GM21576 (cell line): ENCODE measurements around the gene NDOR1.
A peak's percentile ranks its signal among the peaks of the same experiment; 100 is the strongest.

Source experiments
- ATAC-seq: cut with Tn5 transposase; IDR thresholded peaks from one replicate; pipeline ENCODE4 v1.9.1; 2021; ENCODE audit warnings: mild to moderate bottlenecking, moderate library complexity; ENCODE audit not compliant: unreplicated experiment

NDOR1 gene

DNA sequence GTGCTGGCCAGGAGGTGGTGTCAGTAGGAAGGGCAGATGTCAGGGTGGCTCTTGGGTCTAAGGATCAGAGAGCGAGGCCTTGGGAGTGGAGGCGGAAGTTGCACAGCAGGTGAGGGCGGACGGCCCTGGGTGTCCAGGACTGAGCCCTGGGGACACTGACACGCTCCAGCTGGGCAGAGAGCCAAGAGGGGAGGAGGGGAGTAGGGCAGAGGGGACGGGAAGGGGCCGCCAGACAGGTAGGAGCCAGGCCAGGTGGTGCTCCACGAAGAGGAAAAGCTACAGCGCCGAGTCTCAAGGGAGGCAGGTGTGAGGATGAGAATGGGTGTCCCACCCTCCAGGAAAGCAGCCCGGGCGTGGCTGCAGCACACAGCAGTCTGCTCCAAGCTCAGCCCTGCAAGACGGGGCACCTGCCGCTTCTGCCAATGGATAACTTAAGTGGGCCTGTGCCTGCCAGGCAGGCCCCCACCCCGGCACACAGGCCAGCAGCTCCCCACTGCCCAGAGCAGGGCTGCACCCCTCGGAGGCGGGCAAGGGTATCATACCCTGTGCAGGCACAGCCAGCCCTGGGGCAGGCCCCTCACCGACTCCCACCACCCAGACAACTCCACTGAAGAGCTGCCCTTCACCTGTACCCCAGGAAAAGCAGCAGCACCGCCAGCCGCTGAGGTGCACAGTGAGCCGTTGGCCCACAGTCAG lies 9.8 kb upstream of the NDOR1 start:
- ATAC-seq, result no peak

DNA sequence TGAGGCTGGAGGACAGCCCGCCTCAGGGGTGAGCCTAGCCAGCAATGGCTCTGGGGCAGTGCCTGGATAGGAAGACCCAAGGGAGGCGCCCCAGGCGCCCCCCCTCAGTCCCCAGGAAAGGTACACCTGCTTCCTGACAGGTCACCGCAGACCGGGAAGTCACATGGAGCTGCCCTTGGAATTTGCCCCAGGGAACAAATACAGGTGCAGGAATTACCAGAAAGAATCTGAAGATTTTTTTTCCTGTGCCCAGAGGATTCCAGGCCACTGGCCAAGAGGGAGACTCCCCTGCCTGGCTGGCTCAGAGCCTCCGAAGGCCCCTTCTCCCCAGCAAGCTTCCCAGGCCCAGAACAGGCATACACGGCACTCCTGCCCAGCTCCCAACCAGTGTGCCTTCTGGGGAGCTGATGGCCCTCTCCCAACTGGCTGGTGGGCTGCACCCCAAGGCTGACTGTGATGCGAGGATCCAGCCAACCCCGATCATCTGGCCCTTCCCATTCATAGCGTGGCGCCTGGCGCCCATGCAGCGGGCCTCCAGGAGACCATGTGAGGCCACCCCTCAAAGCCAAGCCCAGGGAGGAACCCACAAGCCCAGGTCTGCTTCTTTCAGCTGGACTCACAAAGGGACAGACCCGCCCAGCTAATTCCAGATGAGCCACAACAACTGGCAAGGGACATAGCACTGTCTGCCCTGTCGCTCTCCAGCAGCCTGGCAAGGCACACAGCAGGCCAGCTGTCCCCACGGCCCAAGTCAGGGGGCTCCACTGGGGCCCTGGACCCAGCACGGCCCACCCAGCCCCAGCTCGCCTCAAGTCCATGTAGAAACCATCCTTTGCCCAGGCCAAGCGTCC lies 7.2 kb upstream of the NDOR1 start:
- ATAC-seq, result no peak

- no peak for ATAC-seq
Measured at GRCh38 chr9:137198902-137199283, 6.6 kb upstream of the NDOR1 start.

GRCh38 chr9:137199411-137200121 lies 5.9 kb upstream of the NDOR1 start:
- no peak for ATAC-seq

DNA sequence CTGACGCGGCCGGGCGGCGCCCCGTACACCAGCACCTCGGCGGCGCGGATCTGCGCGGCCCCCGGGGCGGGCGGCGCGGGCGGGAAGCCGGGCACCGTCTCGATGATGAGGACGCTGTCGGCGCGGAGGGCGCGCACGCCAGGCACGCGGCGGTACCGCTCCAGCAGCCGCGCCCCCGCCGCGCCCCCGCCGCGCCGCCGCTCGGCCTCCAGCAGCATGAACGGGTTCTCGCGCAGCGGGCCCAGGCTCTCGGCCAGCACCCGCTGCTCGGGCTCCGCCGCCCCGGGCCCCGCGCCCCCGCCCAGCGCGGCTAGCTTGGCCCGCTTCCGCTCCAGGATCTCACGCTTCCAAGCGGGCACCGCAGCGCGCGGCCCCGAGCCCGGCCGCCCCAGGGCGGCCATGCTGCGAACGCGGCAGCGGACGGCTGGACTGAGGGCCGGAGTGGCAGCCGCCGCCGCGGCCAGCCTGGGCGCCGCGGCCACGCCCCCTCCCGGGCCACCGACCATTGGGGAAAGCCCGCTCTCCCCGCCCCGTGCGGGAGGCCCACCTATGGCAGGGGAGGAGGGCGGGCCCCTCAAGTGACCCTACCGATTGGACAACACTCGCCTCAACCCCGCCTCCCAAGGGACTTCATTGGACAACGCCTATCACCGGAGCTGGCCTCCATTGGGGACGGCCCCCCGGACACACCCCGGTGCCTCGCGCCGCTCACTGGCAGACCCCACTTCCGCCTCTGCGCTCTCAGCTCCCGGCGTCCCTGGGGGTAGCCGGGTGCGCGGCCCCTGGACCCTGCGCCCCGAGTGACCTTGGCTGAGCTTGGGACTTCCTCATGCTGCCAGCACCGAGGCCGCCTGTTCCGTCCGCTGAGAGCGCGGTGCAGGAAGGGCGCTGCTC lies 4.9 kb upstream of the NDOR1 start, which contains the start of gene TPRN:
Gene TPRN, minus strand, starts transcription at position 431 of the 894 bp plus-strand sequence. Its CDS starts 30 bp downstream, at position 401.
- peak; percentile 91 for ATAC-seq

DNA sequence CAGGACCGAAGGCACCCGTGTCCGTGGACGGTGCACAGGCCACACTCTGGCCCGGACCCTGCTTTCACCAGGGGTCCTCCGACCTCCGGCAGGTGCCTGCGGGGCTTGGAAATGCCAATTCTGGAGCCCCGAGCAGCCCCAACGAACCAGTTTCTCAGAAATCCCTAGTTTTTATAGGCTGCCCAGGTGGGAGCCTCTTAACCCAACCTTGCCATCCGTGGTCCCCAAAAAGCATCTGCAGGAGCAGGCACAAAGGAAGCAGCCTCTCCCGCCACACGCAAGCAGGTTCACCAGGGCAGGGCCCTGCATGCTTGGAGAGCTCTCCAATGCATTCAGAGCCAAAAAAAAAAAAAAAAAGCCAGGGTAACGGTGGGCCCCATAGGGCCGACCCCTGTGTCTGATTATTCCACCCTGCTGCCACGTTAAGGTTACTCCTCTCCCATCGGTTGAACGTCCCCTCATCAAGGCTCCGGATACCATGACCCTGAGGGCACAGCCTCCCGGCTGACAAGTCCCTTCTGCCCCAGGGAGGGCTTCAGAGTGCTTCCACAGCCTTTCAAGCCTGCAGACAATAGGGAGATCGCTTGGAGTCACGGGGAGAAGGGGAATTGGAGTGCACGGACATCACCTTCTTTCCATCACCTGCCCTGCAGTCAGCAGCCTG lies 4.2 kb upstream of the NDOR1 start:
- no peak for ATAC-seq

DNA sequence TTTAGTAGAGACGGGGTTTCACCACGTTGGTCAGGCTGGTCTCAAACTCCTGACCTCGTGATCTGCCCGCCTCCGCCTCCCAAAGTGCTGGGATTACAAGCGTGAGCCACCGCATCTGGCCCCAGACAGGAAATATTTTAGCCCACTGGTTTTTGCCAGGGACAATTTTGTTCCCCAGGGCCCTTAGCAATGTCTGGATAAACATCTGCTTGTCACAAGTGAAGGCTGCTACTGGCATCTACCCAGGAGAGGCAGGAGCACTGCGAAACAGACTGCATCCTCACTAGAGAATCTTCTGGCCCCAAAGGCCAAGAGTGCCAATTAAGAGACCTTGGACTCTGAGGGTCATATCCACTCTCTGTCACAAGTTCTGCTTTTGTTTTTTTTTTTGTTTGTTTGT lies 2.5 kb upstream of the NDOR1 start:
- no peak for ATAC-seq

DNA sequence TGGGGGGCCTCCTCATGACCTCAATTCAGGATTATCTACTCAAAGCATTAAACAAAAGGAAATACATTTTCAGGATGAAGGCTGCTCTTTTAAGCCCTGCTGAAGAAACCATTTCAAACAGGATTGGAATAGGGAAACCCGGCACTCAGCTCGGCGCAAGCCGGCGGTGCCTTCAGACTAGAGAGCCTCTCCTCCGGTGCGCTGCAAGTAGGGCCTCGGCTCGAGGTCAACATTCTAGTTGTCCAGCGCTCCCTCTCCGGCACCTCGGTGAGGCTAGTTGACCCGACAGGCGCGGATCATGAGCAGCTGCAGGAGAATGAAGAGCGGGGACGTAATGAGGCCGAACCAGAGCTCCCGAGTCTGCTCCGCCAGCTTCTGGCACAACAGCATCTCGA lies 772 bp upstream of the NDOR1 start:
- ATAC-seq, result no peak

GRCh38 chr9:137206602-137207001 lies 1.1 kb downstream of the NDOR1 start:
- ATAC-seq, result no peak

DNA sequence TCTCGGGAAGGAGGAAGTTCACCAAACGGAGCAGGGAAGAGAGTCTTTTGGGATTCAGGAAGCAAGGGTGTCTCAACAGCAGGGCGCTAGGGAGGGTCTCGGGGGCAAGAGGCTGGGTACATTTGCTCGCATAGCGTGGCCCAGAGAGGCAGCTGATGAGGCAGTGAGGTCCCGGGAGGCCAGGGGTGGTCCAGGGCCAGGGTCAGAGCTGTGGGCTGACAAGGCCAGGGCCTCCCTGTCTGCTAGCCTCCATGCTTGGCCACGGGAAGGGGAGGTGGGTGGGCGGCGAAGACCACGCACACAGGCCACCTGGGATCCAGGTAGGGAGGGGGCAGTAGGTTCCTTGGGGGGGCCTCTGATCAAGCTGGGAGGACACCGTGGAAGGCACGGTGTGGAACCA lies 6.0 kb downstream of the NDOR1 start:
- ATAC-seq, result no peak

DNA sequence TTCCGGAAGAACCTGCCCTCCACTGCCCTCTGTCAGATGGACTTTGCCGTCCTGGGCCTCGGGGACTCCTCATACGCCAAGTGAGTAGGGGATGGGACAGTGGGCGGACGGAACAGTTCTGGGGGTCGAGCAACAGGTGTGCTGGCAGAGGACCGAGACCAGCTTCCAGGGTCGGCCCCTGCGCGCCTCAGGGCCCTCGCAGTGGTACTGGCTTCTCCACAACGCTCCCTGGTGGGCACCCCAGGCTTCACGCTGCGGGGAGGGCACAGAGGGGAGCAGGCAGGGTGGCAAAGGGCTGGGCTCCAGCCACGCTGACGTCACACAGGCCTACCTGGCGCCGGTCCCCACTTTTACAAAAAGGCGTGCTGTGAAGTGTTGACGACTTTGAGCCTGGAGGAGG lies 7.0 kb downstream of the NDOR1 start:
- no peak for ATAC-seq

- ATAC-seq, result no peak
Measured at GRCh38 chr9:137213160-137214060, 7.9 kb downstream of the NDOR1 start.

DNA sequence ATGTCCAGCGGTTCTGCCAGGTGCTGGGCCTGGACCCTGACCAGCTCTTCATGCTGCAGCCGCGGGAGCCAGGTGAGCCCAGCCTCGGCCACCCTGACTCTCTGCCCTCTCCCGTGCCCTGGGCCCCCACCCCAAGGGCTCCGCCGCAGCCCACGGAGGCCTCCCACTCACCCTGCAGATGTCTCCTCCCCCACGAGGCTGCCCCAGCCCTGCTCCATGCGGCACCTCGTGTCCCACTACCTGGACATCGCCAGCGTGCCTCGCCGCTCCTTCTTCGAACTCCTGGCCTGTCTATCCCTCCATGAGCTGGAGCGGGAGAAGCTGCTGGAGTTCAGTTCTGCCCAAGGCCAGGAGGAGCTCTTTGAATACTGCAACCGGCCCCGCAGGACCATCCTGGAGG lies 9.1 kb downstream of the NDOR1 start:
- no peak for ATAC-seq

- no peak for ATAC-seq
Measured at GRCh38 chr9:137215196-137215986, 9.9 kb downstream of the NDOR1 start.

DNA sequence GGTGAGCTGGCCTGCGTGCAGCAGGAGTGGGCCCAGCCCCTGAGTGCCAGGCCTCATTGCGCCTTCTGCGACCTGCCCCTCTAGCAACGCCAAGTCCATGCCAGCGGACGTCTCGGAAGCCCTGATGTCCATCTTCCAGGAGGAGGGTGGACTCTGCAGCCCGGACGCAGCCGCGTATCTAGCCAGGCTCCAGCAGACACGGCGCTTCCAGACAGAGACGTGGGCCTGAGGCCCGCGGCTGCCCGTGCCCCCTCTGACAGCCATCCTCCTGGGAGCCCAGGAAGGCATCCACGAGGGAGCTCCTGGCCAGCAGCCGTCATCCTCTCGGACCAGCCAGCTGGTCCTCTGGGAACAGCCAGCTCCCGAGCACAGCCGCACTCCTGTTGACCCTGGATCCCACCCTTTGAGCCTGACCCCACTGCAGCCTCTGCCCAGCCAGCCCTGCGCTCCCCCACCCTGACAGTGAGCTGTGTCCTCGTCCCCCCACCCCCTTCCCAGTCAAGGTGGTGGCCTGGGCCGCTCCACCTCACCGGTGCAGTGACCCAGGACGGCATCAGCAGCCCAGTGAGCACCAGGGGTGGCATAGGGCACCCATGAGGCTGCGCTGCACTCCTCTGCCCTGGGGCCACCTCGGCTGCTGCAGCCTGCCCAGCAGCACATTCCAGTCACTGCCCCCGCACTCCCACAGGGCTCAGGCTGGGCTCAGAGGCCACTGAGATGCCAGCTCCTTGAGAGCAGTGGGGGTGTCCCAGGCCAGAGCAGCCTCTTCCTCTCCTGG lies 10.9 kb downstream of the NDOR1 start:
- ATAC-seq, result no peak

DNA sequence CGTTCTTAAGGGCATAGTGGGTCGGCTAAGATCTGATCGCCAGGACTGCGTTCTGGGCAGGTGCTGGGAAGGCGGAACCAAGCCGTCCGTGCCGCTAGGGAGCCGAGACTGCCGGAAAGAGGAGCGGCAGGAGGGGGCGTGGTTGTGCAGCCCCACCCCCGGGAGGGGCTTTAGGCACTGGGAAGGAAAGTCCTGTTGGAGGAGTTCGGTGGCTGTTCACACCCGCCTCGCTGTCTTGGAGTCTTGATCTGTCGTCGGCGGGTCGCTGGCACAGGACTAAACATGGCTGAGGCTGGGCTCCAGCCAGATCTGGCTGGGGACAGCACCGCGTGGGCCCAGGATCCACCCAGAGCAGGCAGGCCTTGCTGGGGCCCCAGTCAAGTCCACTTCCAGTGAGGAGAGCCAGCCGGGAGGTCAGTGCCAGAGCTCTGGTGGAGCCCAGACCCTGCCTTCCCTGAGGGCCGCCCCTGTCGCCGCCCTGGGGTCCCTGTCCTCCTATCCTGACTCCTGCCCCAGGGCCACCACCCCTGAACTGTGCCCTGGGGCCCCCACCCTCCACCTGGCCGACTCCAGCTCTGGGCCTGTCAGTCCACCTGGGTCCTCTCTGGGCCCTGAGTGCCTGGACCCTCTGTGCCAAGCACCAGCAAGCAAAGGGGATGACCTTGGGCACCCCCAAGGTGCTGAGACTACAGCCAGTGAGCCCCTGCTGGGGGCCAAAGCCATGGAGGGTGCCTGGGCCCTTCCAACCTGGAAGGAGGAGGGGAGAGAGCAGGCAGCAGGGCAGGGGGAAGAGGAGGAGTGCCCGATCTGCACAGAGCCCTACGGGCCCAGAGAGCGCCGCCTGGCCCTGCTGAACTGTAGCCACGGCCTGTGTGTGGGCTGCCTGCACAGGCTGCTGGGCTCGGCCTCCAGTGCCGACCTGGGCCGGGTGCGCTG lies 12.0 kb downstream of the NDOR1 start:
- ATAC-seq, result no peak
